ENCODE data around the gene PLA2G4E.

- no peak for TF ChIP-seq CTCF (IDR thresholded peaks at IDR 0.05)
- TF ChIP-seq POLR2A (IDR thresholded peaks at IDR 0.05): no peak
These were observed 9.8 kb downstream of the PLA2G4E start for GRCh38 chr15:42011074-42011473.

All from heart left ventricle (tissue), 13 donors.